Left cardiac atrium (tissue), 4 donors: Measurements from ENCODE around the gene SORCS2. TPM values are rescaled to one million over a fixed set of nuclear protein-coding genes. Genes with fewer than 3 reads are reported as not detected.
"Not testable (repeated sequence)": the region's sequence is repeated elsewhere in the genome, so short reads cannot be mapped to it uniquely, and the experiment has no call there.

Source experiments
- ATAC-seq, 2 donors: fragments of 200-7000 bp; cut with Tn5 transposase; one replicate each; pipeline ENCODE4 v1.9.1; 2020; ENCODE audit warnings: mild to moderate bottlenecking in 2 of 2, moderate library complexity in 2 of 2
- DNase-seq: peaks from one replicate; pipeline ENCODE4 v3.0.0-alpha.2; 2020
- intact Hi-C, 2 donors: fragments of 100-400 bp; cut with DNase I; formaldehyde crosslinking; loops; one replicate each; pipeline versions ENCODE4 v1.14.1 to v1.15.1; 2022 to 2023
- total RNA-seq, 2 donors: library from RNA; stranded (reverse); fragmentation: NEBNext Ultra II Directional; extraction: Animal tissue kit (Norgen Biotek cat#: 25700); gene quantifications; one replicate each; pipeline ENCODE4 v1.2.1, GENCODE V29; 2021
- donor health status: DM: no; HTN: yes; CAD: no.
- donor health status: DM: no; HTN: yes; CAD: no; lungs with severe emphysema.
- donor health status: DM: yes; HTN: yes; CAD: no.
- donor health status: Dilated cardiomyopathy.

Gene SORCS2
- total RNA-seq, 2 donors from 2014 or later = 2.4 to 2.6 TPM

GRCh38 chr4:7158081-7158750 lies 34.1 kb upstream of the SORCS2 start:
- no peak for ATAC-seq
- intact Hi-C loops = no loop called here
- no peak for DNase-seq

GRCh38 chr4:7158991-7159390 lies 33.3 kb upstream of the SORCS2 start:
- intact Hi-C loops = no loop called here
- no peak for ATAC-seq
- no peak for DNase-seq

- ATAC-seq (no peak), DNase-seq (no peak)
- intact Hi-C loops = no loop called here
These were observed 32.4 kb upstream of the SORCS2 start for GRCh38 chr4:7159923-7160322.

- DNase-seq (no peak), ATAC-seq (peak; percentile 18 to 28)
- intact Hi-C loops = no loop called here
These were observed 31.9 kb upstream of the SORCS2 start for GRCh38 chr4:7160439-7160838.

- no peak for ATAC-seq
- intact Hi-C loops = no loop called here
- no peak for DNase-seq
These were observed 31.3 kb upstream of the SORCS2 start for GRCh38 chr4:7160951-7161440.

- DNase-seq (no peak), ATAC-seq (peak; percentile 76 to 90)
- intact Hi-C loops = no loop called here
These were observed 30.6 kb upstream of the SORCS2 start for GRCh38 chr4:7161721-7162214.

- intact Hi-C loops, DNase-seq, ATAC-seq: not testable (repeated sequence)
These were observed 27.1 kb upstream of the SORCS2 start for GRCh38 chr4:7165056-7165873.

- DNase-seq (no peak), ATAC-seq (no peak)
- intact Hi-C loops = no loop called here
These were observed 26.5 kb upstream of the SORCS2 start for GRCh38 chr4:7165874-7166201.

GRCh38 chr4:7166237-7166636 lies 26.1 kb upstream of the SORCS2 start:
- intact Hi-C loops = no loop called here
- ATAC-seq = no peak
- DNase-seq = no peak

GRCh38 chr4:7166981-7167700 lies 25.2 kb upstream of the SORCS2 start:
- ATAC-seq = peak in 1 of 2 donors; percentile 27
- no peak for DNase-seq

GRCh38 chr4:7167706-7168105 lies 24.6 kb upstream of the SORCS2 start:
- ATAC-seq (no peak), DNase-seq (no peak)
- intact Hi-C loops = no loop called here

More at GRCh38 chr4:7166981-7167700, 25.2 kb upstream of the SORCS2 start:
- intact Hi-C loops = no loop called here

- ATAC-seq (no peak), DNase-seq (no peak)
- intact Hi-C loops = no loop called here
These were observed 24.2 kb upstream of the SORCS2 start for GRCh38 chr4:7168106-7168505.

- ATAC-seq (no peak), DNase-seq (no peak)
- intact Hi-C loops = no loop called here
These were observed 23.2 kb upstream of the SORCS2 start for GRCh38 chr4:7169134-7169533.

- DNase-seq (no peak), ATAC-seq (no peak)
- intact Hi-C loops = no loop called here
These were observed 22.3 kb upstream of the SORCS2 start for GRCh38 chr4:7170012-7170411.

- intact Hi-C loops = no loop called here
- DNase-seq (no peak), ATAC-seq (no peak)
These were observed 21.0 kb upstream of the SORCS2 start for GRCh38 chr4:7171191-7171900.

- ATAC-seq (no peak), DNase-seq (no peak)
- intact Hi-C loops = no loop called here
These were observed 19.8 kb upstream of the SORCS2 start for GRCh38 chr4:7172508-7172907.

GRCh38 chr4:7172946-7173345 lies 19.4 kb upstream of the SORCS2 start:
- ATAC-seq = no peak
- DNase-seq = no peak
- intact Hi-C loops = no loop called here

- DNase-seq (no peak), ATAC-seq (no peak)
- intact Hi-C loops = no loop called here
These were observed 18.4 kb upstream of the SORCS2 start for GRCh38 chr4:7173841-7174449.

GRCh38 chr4:7179158-7179557 lies 13.2 kb upstream of the SORCS2 start:
- DNase-seq = no peak
- intact Hi-C loops = no loop called here
- ATAC-seq = no peak
